Measurements from ENCODE around the gene KCNQ5. TPM values are rescaled to one million over a fixed set of nuclear protein-coding genes. Genes with fewer than 3 reads are reported as not detected.

Gene KCNQ5
- total RNA-seq, 1 donor from 2014 or later: 10.1 TPM

DNA sequence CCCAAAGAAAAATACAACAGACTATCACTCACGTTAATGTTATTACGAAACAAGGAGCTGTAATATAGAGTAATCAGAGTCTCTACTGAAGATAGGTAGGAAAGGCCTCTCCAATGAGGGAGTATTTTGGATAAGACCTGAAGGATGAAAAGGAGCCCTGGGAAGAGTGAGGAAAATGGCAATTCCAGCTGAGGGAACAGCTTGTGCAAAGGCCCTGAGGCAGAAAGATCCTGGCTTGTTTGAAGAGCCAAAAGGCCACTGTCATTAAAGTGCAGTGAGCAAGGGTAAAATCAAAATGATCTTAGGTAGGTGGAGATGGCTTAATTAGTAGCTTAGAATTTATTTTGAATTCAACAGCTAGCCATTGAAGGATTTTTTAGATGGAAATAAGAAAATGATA, 464.9 kb downstream of the KCNQ5 start:
- Mint-ChIP-seq H3K27me3 (no peaks in the 10 kb centered on the region), H3K4me1 (no peaks in the 10 kb centered on the region), H3K4me3 (no peak overlapping the region), H3K36me3 (ENCODE audit: low read depth) (peaks cover 12% of the 10 kb centered on the region), H3K27ac (no peak overlapping the region), H3K9me3 (peaks cover 12% of the 10 kb centered on the region)
- TF ChIP-seq, protein P1, sequence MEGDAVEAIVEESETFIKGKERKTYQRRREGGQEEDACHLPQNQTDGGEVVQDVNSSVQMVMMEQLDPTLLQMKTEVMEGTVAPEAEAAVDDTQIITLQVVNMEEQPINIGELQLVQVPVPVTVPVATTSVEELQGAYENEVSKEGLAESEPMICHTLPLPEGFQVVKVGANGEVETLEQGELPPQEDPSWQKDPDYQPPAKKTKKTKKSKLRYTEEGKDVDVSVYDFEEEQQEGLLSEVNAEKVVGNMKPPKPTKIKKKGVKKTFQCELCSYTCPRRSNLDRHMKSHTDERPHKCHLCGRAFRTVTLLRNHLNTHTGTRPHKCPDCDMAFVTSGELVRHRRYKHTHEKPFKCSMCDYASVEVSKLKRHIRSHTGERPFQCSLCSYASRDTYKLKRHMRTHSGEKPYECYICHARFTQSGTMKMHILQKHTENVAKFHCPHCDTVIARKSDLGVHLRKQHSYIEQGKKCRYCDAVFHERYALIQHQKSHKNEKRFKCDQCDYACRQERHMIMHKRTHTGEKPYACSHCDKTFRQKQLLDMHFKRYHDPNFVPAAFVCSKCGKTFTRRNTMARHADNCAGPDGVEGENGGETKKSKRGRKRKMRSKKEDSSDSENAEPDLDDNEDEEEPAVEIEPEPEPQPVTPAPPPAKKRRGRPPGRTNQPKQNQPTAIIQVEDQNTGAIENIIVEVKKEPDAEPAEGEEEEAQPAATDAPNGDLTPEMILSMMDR (IDR thresholded peaks at IDR 0.05): no peak
- POLR2A ChIA-PET: no interaction called here
- CTCF ChIA-PET: no interaction called here
- intact Hi-C loops (cut with micrococcal nuclease): no loop called here
- no peak for ATAC-seq (ENCODE audit: low read depth)
- DNase-seq: no peak

DNA sequence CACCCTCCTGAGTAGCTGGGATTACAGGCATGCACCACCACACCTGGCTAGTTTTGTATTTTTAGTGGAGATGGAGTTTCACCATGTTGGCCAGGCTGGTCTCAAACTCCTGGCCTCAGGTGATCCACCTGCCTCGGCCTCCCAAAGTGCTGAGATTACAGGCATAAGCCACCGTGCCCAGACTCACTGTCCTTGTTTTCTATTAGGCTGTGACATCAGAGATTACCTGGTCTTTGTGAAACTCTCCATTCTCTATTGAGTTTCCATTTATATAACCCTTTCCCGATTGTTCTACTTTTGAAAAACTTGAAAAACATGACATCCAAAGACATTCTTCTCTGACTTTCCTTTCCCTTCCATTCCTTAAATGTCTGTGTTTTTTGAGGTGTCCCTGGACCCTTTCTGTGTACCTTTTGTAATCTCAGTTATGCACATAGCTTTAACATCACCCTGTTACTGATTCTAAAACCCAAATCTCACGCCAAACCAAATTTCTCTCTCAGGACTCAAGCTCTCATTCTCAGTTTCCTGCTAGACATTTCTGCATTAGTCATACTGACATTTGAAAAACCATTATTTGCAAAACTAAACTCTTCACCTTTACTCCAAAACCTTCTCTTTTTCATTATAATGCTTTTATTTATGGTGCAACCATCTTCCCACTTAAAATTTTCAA, 466.4 kb downstream of the KCNQ5 start:
- no peaks in the 10 kb centered on the region for H3K4me1 Mint-ChIP-seq
- H3K27me3 Mint-ChIP-seq: no peaks in the 10 kb centered on the region
- ATAC-seq (ENCODE audit: low read depth) (no peak), DNase-seq (no peak)
- CTCF ChIA-PET: no interaction called here
- H3K4me3 Mint-ChIP-seq: no peak overlapping the region
- no peak overlapping the region for H3K27ac Mint-ChIP-seq
- H3K9me3 Mint-ChIP-seq: peaks cover 13% of the 10 kb centered on the region
- POLR2A ChIA-PET: no interaction called here
- TF ChIP-seq, protein P1 (IDR thresholded peaks at IDR 0.05): no peak
- H3K36me3 Mint-ChIP-seq (ENCODE audit: low read depth): peaks cover 19% of the 10 kb centered on the region
- intact Hi-C loops (cut with micrococcal nuclease): no loop called here

DNA sequence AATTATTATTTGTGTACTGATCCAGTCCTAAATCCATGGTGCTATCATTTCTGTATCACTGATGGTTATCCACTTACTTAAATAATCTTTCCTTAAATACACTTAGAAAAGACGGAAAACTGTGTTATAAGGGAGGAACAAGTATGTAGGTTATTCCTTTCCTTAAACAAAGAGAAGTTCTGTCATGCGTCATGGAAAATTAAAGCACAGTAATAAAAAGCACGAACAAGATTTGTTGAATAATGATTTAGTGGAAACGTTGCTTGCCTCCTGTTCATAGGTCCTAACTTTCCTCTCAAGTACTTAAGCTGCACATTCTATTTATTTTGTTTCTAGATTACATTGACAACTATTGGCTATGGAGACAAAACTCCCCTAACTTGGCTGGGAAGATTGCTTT, 483.1 kb downstream of the KCNQ5 start:
- Mint-ChIP-seq H3K4me3 (no peak overlapping the region), H3K36me3 (ENCODE audit: low read depth) (no peaks in the 10 kb centered on the region), H3K9me3 (peaks cover 6% of the 10 kb centered on the region), H3K4me1 (no peaks in the 10 kb centered on the region), H3K27me3 (no peaks in the 10 kb centered on the region), H3K27ac (no peak overlapping the region)
- TF ChIP-seq, protein P1 (IDR thresholded peaks at IDR 0.05): no peak
- no peak for DNase-seq
- intact Hi-C loops (cut with micrococcal nuclease): no loop called here
- ATAC-seq (ENCODE audit: low read depth): no peak
- POLR2A ChIA-PET: no interaction called here
- CTCF ChIA-PET: no interaction called here

DNA sequence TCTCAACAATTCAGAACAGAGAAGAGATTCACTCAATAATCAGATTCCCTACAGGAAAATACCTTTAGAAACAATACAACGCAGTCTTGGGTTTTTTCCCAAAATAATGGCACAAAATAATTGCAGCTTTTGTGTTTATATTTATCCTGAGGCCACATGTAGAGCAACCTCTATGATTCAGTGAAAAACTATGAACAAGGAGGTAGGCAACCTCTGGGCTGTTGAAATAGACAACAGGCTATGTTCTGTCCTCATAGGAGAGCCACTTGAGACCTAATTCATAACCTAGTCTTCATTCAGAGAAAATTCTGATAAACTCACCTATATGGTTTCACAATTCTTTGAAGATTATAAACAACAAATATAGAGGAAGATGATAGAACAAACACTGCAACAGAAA, 485.2 kb downstream of the KCNQ5 start:
- no peak overlapping the region for H3K27ac Mint-ChIP-seq

DNA sequence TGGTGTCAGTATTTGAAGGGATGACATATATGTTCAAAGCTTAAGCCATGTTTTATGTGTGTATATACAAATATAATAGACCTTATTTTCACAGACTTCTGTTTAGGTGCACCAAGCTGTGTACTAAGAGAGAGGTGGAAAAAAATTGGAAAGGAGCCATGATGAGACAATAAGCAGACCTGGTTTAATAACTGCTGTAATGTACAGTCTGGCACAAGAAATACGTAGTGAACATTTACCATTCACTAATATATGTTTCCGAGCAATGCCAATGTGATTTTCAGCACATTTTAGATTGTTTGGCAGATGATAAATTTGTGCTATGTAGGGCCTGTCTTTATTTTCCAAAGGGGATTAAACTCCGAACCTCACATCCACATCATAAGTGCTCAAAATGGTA, 487.1 kb downstream of the KCNQ5 start:
- Mint-ChIP-seq H3K36me3 (ENCODE audit: low read depth) (peaks cover 8% of the 10 kb centered on the region), H3K4me3 (no peak overlapping the region), H3K4me1 (no peaks in the 10 kb centered on the region), H3K9me3 (no peaks in the 10 kb centered on the region), H3K27me3 (no peaks in the 10 kb centered on the region), H3K27ac (no peak overlapping the region)
- ChIA-PET POLR2A (no interaction called here), CTCF (no interaction called here)
- intact Hi-C loops (cut with micrococcal nuclease): no loop called here
- DNase-seq: no peak
- no peak for ATAC-seq (ENCODE audit: low read depth)
- TF ChIP-seq, protein P1 (IDR thresholded peaks at IDR 0.05): no peak

More for the DNA sequence above, 485.2 kb downstream of the KCNQ5 start:
- TF ChIP-seq, protein P1 (IDR thresholded peaks at IDR 0.05): no peak
- ChIA-PET CTCF (no interaction called here), POLR2A (no interaction called here)
- Mint-ChIP-seq H3K9me3 (peaks cover 2% of the 10 kb centered on the region), H3K27me3 (no peaks in the 10 kb centered on the region), H3K4me3 (no peak overlapping the region), H3K4me1 (no peaks in the 10 kb centered on the region), H3K36me3 (ENCODE audit: low read depth) (peaks cover 5% of the 10 kb centered on the region)
- ATAC-seq (ENCODE audit: low read depth) (no peak), DNase-seq (no peak)
- intact Hi-C loops (cut with micrococcal nuclease): no loop called here

All from activated B cell treated with CpG ODN at 0.5 μM for 24 hours (primary cell).